Measurements from ENCODE around the gene SORBS2. TPM values are rescaled to one million over a fixed set of nuclear protein-coding genes. Genes with fewer than 3 reads are reported as not detected.
A peak's percentile ranks its signal among the peaks of the same experiment; 100 is the strongest.

SORBS2 gene
- polyA plus RNA-seq, 2 of the 4 experiments (the other 2 are of a cell fraction): 0.23 to 0.90 TPM

DNA sequence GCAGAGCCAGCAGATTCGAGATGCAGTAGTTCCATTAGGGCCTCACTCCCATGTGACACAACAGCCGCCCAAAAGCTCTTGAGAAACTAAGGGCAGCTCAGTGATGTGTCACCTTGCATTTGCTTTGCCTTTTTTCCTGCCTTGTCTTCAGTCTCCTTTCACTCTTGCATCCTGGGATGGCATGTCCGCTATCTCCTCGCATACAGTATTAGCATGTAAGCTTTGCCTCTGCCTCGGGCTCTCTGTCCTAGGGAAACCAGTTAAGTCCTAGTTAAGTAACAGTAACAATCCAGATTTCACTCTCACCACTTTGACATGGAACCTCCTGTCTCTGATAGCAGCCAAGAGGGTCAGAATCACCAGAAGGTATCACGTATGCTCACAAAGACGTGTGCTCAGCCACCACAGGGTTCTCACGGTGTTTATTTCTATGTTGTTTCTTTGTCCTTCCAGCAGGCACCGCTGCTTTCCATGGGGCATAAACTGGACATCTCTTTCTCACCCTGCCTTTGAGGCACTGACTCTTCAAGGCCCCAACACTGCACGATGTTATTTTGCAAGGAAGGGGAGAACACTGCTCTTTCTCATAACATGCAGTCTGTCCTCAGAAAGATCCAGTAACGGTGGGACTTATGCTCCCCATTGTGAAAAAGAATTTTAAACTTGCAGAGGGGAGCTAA, 26.7 kb upstream of the SORBS2 start:
- WGBS (ENCODE audit: missing lambda C conversion rate): 69% methylated on average over 10 of the region's 11 CpGs
- ChIA-PET CTCF (no interaction called here), POLR2A (no interaction called here)
- Histone ChIP-seq H3K4me3 (no peak overlapping the region), H3K4me1 (peaks cover 30% of the 10 kb centered on the region), H3K27ac (peak overlapping the region; percentile 75; a peak in 5 of 6 replicates), H3K4me2 (peak overlapping the region; percentile 70), H3K9me3 (no peaks in the 10 kb centered on the region)
- ATAC-seq: peak; percentile 64 to 66
- TF ChIP-seq, protein P1, sequence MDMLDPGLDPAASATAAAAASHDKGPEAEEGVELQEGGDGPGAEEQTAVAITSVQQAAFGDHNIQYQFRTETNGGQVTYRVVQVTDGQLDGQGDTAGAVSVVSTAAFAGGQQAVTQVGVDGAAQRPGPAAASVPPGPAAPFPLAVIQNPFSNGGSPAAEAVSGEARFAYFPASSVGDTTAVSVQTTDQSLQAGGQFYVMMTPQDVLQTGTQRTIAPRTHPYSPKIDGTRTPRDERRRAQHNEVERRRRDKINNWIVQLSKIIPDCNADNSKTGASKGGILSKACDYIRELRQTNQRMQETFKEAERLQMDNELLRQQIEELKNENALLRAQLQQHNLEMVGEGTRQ (IDR thresholded peaks at IDR 0.05): no peak
- TF ChIP-seq, protein P2, sequence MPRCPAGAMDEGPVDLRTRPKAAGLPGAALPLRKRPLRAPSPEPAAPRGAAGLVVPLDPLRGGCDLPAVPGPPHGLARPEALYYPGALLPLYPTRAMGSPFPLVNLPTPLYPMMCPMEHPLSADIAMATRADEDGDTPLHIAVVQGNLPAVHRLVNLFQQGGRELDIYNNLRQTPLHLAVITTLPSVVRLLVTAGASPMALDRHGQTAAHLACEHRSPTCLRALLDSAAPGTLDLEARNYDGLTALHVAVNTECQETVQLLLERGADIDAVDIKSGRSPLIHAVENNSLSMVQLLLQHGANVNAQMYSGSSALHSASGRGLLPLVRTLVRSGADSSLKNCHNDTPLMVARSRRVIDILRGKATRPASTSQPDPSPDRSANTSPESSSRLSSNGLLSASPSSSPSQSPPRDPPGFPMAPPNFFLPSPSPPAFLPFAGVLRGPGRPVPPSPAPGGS (IDR thresholded peaks at IDR 0.05): no peak
- TF ChIP-seq CBX8 (IDR thresholded peaks at IDR 0.05) (no peak), ESRRA (IDR thresholded peaks at IDR 0.05; ENCODE audit: borderline replicate concordance, low read length) (no peak), RCOR1 (IDR thresholded peaks at IDR 0.05; ENCODE audit: low read depth, low read length) (no peak), GATA3 (IDR thresholded peaks at IDR 0.05; ENCODE audit: borderline replicate concordance) (no peak), JUNB (IDR thresholded peaks at IDR 0.05) (no peak), CHD2 (IDR thresholded peaks at IDR 0.05; ENCODE audit: low read length, partially characterized antibody) (no peak)
- TF ChIP-seq, protein P3, sequence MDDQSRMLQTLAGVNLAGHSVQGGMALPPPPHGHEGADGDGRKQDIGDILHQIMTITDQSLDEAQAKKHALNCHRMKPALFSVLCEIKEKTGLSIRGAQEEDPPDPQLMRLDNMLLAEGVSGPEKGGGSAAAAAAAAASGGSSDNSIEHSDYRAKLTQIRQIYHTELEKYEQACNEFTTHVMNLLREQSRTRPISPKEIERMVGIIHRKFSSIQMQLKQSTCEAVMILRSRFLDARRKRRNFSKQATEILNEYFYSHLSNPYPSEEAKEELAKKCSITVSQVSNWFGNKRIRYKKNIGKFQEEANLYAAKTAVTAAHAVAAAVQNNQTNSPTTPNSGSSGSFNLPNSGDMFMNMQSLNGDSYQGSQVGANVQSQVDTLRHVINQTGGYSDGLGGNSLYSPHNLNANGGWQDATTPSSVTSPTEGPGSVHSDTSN (IDR thresholded peaks at IDR 0.05): no peak
- TF ChIP-seq, protein P4, sequence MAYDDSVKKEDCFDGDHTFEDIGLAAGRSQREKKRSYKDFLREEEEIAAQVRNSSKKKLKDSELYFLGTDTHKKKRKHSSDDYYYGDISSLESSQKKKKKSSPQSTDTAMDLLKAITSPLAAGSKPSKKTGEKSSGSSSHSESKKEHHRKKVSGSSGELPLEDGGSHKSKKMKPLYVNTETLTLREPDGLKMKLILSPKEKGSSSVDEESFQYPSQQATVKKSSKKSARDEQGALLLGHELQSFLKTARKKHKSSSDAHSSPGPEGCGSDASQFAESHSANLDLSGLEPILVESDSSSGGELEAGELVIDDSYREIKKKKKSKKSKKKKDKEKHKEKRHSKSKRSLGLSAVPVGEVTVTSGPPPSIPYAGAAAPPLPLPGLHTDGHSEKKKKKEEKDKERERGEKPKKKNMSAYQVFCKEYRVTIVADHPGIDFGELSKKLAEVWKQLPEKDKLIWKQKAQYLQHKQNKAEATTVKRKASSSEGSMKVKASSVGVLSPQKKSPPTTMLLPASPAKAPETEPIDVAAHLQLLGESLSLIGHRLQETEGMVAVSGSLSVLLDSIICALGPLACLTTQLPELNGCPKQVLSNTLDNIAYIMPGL (CRISPR knock-in tag; IDR thresholded peaks at IDR 0.05; ENCODE audit: borderline replicate concordance): no peak
- TF ChIP-seq, protein P5, sequence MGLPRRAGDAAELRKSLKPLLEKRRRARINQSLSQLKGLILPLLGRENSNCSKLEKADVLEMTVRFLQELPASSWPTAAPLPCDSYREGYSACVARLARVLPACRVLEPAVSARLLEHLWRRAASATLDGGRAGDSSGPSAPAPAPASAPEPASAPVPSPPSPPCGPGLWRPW (IDR thresholded peaks at IDR 0.05): no peak
- no peak for FAIRE-seq
- no peak for DNase-seq (ENCODE audit: low read depth in 1 of 2, low spot score in 1 of 2)

DNA sequence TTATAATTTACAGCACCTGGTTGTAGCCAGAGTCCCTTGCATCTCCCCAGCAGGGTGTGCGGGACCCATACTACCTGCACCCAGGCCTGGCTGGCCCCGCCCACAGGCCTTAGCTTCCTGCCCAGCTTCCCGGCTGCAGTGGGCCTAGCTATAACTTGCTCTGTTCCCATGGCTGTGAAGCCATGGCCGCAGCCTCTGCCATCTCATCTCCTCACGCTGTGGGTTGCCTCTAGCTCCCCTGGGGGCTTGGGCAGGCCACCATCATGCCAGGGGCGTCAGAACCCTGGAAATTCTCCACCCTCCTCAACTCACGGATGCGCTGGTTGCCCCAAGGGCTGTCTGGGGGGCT, 26.1 kb upstream of the SORBS2 start:
- DNase-seq (ENCODE audit: low read depth in 1 of 2, low spot score in 1 of 2) (no peak), FAIRE-seq (no peak), ATAC-seq (no peak)
- H3K4me3 ChIP-seq: no peak overlapping the region
- POLR2A ChIA-PET: no interaction called here
- WGBS (ENCODE audit: missing lambda C conversion rate): 100% methylated on average over 4 of the region's 8 CpGs
- peak overlapping the region; percentile 75; a peak in 4 of 6 replicates for H3K27ac ChIP-seq
- CTCF ChIA-PET: no interaction called here
- H3K4me2 ChIP-seq: peak overlapping the region; percentile 8; the same call in 2 of the 3 replicates
- H3K4me1 ChIP-seq: peaks cover 32% of the 10 kb centered on the region
- TF ChIP-seq BHLHE40 (IDR thresholded peaks at IDR 0.05; ENCODE audit: low read depth, low read length) (no peak), RARB (CRISPR knock-in tag; IDR thresholded peaks at IDR 0.05) (no peak)
- no peaks in the 10 kb centered on the region for H3K9me3 ChIP-seq

DNA sequence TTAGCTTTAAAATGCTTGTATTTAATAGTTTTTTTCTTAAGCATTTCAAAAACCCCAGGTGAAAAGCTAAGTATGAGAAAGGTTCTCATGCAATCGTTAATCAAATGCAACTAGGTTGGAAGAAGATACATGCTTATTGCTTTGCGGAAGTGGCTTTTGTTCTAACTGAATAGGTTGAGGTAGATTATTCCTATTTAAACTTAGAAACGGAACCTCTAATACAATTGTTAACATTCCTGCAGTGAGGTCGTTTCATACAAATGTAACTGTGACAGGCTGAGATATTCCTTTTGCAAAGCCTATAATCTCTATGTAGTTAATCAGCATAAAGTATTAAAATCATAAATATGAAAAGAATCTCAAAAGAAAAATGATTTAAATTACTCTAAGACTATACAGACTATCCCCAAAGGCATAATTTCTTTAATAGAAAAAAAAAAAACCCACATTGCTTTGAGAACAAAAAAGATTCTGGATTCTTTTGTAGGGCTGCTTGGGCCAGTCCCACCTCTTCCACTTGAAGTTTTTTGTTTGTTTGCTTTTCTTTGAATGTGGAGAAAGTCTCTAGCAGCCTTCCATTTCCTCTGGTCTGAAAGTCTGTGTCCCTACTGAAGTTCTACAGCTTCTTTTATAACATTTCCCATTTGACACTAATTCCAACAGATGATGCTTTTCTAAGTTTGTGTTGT, 25.6 kb upstream of the SORBS2 start:
- DNase-seq (ENCODE audit: low read depth in 1 of 2, low spot score in 1 of 2): no peak
- H3K4me3 ChIP-seq: no peak overlapping the region
- no peak for FAIRE-seq
- ATAC-seq: no peak
- no peaks in the 10 kb centered on the region for H3K9me3 ChIP-seq
- peak overlapping the region; percentile 8; the same call in 1 of the 3 replicates for H3K4me2 ChIP-seq
- peaks cover 37% of the 10 kb centered on the region for H3K4me1 ChIP-seq
- CTCF ChIA-PET: no interaction called here
- 86% methylated on average over 4 of the region's 4 CpGs for WGBS (ENCODE audit: missing lambda C conversion rate)
- POLR2A ChIA-PET: no interaction called here
- H3K27ac ChIP-seq: peak overlapping the region; percentile 75; a peak in 4 of 6 replicates
- no peak for TF ChIP-seq EHF (CRISPR knock-in tag; IDR thresholded peaks at IDR 0.05)
- no peak for TF ChIP-seq HOXB13 (CRISPR knock-in tag; IDR thresholded peaks at IDR 0.05; ENCODE audit: low read depth)
- TF ChIP-seq, protein P5 (IDR thresholded peaks at IDR 0.05): no peak
- no peak for TF ChIP-seq TFCP2L1 (CRISPR knock-in tag; IDR thresholded peaks at IDR 0.05)
- no peak for TF ChIP-seq SREBF2 (IDR thresholded peaks at IDR 0.05)
- TF ChIP-seq CEBPB (IDR thresholded peaks at IDR 0.05): no peak
- TF ChIP-seq RNF2 (IDR thresholded peaks at IDR 0.05; ENCODE audit: borderline replicate concordance, low read depth): no peak
- TF ChIP-seq, protein P6, sequence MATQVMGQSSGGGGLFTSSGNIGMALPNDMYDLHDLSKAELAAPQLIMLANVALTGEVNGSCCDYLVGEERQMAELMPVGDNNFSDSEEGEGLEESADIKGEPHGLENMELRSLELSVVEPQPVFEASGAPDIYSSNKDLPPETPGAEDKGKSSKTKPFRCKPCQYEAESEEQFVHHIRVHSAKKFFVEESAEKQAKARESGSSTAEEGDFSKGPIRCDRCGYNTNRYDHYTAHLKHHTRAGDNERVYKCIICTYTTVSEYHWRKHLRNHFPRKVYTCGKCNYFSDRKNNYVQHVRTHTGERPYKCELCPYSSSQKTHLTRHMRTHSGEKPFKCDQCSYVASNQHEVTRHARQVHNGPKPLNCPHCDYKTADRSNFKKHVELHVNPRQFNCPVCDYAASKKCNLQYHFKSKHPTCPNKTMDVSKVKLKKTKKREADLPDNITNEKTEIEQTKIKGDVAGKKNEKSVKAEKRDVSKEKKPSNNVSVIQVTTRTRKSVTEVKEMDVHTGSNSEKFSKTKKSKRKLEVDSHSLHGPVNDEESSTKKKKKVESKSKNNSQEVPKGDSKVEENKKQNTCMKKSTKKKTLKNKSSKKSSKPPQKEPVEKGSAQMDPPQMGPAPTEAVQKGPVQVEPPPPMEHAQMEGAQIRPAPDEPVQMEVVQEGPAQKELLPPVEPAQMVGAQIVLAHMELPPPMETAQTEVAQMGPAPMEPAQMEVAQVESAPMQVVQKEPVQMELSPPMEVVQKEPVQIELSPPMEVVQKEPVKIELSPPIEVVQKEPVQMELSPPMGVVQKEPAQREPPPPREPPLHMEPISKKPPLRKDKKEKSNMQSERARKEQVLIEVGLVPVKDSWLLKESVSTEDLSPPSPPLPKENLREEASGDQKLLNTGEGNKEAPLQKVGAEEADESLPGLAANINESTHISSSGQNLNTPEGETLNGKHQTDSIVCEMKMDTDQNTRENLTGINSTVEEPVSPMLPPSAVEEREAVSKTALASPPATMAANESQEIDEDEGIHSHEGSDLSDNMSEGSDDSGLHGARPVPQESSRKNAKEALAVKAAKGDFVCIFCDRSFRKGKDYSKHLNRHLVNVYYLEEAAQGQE (IDR thresholded peaks at IDR 0.05): no peak
- no peak for TF ChIP-seq NPAS2 (CRISPR knock-in tag; IDR thresholded peaks at IDR 0.05; ENCODE audit: borderline replicate concordance)
- TF ChIP-seq CBX8 (IDR thresholded peaks at IDR 0.05): no peak
- no peak for TF ChIP-seq BHLHE40 (IDR thresholded peaks at IDR 0.05; ENCODE audit: low read depth, low read length)
- TF ChIP-seq FOXS1 (CRISPR knock-in tag; IDR thresholded peaks at IDR 0.05): no peak
- no peak for TF ChIP-seq EHMT2 (IDR thresholded peaks at IDR 0.05; ENCODE audit: low read depth)
